ENCODE measurements around the gene FOXL3.

Gene FOXL3

GRCh38 chr7:255721-256361 is 34.1 kb upstream of the FOXL3 start:
- DNase-seq = no peak

DNA sequence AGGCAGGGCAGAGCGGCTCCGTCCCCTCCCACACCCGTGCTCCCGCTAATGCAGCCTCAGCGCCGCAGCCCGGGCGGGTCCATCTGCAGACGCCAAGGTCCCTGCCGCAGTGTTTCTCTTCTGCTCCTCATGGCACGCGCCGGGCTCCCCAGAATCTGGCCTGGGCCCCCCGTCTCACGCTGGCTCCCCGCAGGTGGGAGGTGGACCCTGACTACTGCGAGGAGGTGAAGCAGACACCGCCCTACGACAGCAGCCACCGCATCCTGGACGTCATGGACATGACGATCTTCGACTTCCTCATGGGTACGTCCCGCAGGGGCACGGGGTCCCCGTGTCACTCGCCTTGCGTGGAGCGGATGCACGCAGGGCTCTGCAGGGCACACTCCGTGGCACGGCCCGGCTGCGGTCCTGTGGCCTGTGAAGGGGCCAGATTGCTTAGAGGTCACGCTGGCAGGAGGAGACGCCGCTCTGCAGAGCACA is 33.5 kb upstream of the FOXL3 start:
- DNase-seq = no peak

DNA sequence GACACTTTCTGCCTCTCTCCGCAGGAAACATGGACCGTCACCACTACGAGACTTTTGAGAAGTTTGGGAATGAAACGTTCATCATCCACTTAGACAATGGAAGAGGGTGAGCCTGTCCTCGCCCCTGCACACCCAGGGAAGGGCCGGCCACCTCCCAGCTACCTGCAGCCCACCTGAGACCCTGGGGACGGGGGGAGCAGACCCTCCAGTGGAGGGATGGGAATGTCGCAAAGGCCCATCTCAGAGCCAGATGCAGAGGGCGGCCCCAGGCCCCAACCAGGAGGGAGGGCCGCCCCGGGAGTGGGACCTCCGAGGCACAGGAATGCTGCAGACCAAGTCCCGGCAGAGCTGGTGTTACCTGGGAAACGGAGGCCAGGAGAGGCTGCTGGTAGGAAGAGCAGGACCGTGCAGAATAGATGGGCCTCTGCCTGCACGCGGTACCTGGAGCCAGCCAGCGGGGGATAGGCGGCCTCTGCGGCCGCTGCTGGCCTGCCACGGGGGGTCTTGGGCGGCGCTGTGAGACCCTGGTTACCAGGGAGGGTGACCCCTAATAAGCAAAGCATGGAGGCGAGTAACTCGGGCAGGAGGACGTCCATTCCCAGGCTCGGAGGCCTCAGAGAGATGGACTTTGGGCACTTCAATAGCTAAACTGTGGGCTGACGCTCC is 32.9 kb upstream of the FOXL3 start:
- DNase-seq = no peak

- no peak for DNase-seq
Measured at GRCh38 chr7:257647-257992, 32.4 kb upstream of the FOXL3 start.

GRCh38 chr7:258476-259190 is 31.3 kb upstream of the FOXL3 start:
- no peak for DNase-seq

DNA sequence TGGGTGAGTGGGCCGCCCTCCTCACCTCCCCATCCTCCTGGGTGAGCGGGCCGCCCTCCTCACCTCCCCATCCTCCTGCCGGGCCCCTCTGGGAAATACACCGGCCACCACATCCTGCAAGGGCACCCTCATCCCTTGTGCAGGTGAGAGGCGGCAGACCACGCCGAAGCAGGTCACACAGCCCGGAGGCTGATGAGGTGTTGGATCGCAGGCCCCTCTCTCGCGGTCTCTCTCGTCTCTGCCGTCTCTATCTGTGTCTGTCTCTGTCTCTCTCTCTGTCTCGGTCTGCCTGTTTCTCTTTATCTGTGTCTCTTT is 30.8 kb upstream of the FOXL3 start:
- DNase-seq = no peak

DNA sequence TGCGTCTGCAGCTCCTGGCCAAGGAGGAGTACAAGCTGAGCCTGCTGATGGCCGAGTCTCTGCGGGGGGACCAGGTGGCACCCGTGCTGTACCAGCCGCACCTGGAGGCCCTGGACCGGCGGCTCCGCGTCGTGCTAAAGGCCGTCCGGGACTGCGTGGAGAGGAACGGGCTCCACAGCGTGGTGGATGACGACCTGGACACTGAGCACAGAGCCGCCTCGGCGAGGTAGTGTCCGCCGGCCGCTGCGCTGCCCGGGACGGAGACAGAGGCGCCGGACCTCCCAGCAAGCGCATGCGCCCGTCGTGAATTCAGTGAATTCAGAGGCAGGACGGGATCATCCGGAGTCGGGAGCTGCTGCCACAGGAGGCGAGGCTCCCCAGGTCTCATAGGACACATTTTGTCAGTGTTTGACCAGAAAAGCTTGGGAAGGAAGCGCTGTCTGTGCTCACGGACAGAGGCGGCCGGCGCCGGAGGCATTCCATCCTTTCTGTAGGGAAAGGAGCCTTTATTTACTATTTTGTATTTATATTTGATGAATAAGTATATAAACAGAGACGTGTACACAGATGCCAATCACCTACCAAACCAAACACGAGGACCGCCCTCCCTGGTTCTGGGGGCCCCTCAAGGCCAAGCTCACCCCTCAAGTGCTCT is 30.1 kb upstream of the FOXL3 start:
- no peak for DNase-seq

DNA sequence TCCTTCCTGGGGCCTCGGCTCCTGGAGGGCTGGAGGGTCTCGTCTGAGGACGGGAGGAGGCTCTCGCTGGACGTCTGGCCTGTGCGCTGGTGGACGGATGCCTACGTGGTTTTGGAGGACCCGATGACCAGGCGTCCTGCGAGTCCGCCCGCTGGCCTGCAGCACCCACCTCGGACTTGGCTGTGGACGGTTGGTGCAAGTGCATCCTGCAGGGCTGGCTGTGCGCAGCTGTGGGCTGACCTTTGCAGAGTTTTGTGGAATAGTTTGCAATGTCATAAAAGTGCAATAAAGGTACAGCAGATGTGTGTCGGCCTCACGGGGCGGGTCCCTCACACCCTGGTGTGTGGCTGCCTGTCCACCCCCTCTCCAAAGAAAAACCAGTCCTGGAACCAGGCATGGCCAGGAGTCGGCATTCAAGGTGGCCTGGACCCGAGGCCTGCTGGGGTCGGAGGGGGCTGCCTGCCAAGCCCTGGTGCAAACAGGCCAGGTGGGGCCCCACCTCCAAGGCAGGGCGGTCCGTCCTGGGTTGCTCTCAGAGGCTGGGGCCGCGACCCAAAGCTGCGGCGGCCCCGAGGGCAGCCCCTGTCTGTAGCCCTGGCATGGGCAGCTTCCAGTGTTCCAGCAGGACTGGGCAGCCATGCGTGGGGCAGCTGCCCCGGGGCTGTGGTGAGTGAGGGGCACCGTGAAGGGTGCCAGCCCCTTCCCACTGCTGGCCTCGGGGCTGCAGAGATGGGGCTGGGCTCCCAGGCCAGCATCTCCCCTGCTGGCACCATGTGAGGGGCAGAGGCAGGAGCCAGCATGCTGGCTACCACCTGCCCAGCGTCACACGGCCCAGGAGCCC is 29.3 kb upstream of the FOXL3 start:
- DNase-seq = no peak

GRCh38 chr7:261341-262250 is 28.4 kb upstream of the FOXL3 start:
- DNase-seq = no peak

DNA sequence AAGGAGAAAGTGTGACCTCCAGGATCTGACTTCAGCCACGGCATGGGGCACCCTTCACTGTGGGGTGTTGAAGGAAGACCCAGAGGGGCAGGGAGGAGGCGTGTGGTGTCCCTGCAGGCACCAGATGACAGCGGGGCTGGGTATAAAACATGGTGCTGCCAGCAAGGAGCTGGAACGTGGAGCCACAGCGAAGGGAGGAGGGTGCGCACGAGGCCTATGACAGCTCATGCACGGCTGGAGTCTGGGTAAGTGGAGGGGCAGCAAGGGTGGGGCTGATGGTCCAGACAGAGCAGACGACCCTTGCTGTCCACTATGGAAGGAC is 27.8 kb upstream of the FOXL3 start:
- DNase-seq = no peak

GRCh38 chr7:262631-263311 is 27.2 kb upstream of the FOXL3 start:
- peak; percentile 93 for DNase-seq

DNA sequence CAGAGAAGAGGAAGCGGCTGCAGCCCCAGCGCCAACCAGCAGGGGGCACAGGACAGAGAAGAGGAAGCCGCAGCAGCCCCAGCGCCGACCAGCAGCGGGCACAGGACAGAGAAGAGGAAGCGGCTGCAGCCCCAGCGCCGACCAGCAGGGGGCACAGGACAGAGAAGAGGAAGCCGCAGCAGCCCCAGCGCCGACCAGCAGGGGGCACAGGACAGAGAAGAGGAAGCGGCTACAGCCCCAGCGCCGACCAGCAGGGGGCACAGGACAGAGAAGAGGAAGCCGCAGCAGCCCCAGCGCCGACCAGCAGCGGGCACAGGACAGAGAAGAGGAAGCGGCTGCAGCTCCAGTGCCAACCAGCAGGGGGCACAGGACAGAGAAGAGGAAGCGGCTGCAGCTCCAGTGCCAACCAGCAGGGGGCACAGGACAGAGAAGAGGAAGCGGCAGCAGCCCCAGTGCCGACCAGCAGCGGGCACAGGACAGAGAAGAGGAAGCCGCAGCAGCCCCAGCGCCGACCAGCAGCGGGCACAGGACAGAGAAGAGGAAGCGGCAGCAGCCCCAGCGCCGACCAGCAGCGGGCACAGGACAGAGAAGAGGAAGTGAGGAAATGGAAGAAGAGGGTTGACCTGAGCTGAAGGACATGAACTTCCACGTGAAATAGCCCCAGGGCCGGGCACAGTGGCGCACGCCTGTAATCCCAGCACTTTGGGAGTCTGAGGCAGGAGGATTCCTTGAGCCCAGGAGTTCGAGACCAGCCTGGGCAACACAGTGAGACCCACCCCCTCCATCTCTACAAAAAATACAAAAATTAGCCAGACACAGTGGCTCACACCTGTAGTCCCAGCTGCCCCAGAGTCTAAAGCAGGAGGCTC is 26.3 kb upstream of the FOXL3 start:
- peak; percentile 53 for DNase-seq

GRCh38 chr7:264541-265191 is 25.3 kb upstream of the FOXL3 start:
- no peak for DNase-seq

- DNase-seq = no peak
Measured at GRCh38 chr7:265192-265997, 24.6 kb upstream of the FOXL3 start.

- no peak for DNase-seq
Measured at GRCh38 chr7:265998-266850, 23.7 kb upstream of the FOXL3 start.

- no peak for DNase-seq
Measured at GRCh38 chr7:266851-267840, 22.8 kb upstream of the FOXL3 start.

GRCh38 chr7:268991-269390 is 21.0 kb upstream of the FOXL3 start:
- no peak for DNase-seq

Measured in activated CD4-positive, alpha-beta T cell treated with anti-CD3 and anti-CD28 coated beads for 48 hours (primary cell).